HG03571 (cell line): ENCODE results near the gene LRRC40.
"Not testable (repeated sequence)": the region's sequence is repeated elsewhere in the genome, so short reads cannot be mapped to it uniquely, and the experiment has no call there.

Experiments
- ATAC-seq: cut with Tn5 transposase; IDR thresholded peaks from one replicate; pipeline ENCODE4 v1.9.1; 2021; ENCODE audit not compliant: unreplicated experiment

LRRC40 gene

DNA sequence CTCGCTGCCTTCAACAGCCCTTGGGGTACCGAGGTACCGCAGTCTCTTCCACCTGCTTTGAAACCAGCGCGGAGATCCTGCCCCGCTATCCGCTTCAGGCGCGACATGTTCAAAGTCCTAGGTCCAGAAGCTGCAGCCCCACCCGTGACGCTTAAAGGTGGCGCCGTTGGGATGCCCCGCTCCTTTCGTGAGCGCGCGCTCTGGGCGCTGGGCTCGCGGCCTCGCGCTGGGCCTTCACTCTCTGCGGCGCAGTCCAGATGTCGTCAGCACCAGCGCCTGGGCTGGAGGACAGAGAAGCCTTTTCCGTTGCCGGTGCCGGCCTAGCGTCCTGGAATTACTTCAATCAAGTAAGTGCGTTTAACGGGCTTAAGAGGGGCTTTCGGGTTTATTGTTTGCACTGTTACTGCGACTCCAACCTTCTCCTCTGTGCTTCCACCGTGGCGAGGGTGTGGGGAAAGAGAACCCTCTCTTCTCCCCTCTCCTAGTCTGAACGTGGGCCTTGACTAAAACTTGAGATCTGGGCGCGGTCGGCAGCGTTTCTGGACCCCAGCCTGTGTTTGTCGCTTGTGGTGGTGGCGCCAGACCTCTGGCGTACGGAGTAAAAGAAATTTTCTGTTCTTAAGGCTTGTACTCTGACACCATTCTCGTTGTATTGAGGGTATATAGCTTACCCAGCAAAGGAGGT is at the start of gene LRRC40:
Gene LRRC40, minus strand, starts transcription at position 146 of the 685 bp plus-strand sequence. Its CDS starts 39 bp downstream, at position 107.
- ATAC-seq, result peak; percentile 82

GRCh38 chr1:70248729-70249128 is 43.4 kb upstream of the LRRC40 start:
- ATAC-seq, result no peak

DNA sequence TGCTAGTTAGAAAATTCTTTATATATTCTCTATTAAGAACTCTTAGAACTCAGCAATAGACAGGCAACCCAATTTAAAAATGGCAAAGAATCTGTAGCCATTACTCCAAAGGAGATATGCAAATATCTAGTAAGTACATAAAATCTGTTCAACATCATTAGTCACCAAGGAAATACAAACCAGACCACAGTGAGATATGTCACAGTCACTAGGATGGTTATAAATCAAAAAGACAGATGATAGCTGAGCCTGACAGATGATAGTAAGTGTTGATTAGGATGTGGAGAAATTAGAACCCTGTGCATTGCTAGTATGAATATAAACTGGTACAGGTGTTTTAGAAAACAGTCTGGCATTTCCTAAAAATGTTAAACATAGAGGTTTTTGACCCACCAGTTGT is 42.4 kb upstream of the LRRC40 start:
- ATAC-seq, result no peak

DNA sequence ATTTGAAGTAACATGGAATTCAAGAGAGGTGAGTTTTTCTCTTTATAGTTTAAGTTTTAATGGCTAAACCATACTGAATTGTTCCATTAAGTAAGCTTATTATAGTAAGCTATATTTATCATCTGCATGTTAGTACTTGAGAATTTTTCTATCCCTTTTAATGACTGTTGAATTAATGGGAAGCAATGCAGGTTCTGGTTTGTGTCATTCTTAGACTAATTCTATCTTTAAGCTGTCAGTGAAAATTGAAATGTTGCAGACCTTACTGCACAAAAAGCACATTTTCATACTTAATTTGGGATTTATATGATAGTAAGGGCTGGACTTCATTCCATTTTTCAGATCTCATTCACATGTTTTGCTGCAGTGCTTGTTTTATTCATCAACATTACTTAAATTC is 41.7 kb upstream of the LRRC40 start:
- no peak for ATAC-seq

DNA sequence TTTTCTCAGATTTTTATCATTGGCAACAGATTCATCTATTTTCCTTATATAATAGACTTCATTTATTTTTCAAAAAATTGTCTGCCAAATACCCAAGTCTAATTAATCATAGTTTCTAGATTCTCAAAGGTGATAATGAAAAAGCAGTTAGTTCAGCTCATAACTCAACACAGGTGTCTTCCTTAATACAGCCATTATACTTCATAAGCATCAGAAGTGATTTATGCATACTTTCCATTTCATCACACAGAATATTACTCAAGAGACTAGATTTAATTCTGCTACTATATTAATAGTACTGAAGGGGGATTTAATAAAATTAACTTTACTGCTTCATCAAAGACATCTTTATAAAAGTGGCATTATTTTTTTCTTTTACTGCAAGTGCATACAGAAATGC is 34.6 kb upstream of the LRRC40 start:
- ATAC-seq, result no peak

- ATAC-seq, result no peak
These were observed 29.4 kb upstream of the LRRC40 start for GRCh38 chr1:70234733-70235132.

- ATAC-seq, result no peak
These were observed 26.1 kb upstream of the LRRC40 start for GRCh38 chr1:70231475-70231874.

- no peak for ATAC-seq
These were observed 23.3 kb upstream of the LRRC40 start for GRCh38 chr1:70228670-70229069.

DNA sequence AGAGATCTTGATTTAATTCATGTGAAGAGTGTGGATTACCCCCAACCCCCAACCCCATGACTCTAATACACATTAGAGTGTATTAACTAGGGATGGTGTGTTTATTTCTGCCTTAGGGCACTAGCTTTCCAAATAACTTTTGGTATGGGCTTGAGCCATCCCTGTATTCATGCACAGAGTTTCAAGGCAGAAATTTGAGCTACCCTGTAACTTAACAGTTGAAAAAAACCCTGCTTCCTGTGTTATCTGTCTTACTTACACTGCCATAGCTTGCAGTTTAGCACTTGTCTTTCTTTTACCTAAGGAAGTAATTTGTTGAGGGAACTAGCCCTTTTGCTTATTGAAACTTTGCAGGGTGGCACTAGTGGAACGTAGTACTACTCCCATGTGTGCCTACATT is 22.1 kb upstream of the LRRC40 start:
- ATAC-seq, result no peak

- no peak for ATAC-seq
These were observed 19.6 kb upstream of the LRRC40 start for GRCh38 chr1:70224954-70225353.

DNA sequence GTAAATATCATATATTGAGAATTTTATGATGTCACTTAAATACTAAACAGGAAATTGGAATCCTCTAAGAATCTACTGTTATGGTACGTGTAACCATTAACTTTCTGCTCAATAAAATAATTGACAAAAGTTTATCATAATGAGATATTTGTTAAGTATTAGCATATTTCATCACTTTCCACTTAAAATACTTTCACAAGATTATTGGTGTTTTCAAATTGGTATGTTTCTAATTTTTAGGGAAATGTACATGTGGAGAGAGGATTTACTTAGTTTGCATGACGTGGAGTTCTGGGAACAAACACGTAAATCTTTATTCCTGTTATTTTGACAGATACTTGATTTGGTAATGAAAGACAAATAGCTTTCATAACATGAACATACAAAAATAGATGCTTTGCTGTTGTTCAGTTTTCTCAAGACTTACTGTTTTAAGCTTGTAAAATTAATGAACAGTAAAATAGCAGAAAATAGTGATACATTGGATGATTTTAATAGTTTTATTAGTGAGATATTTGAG is 17.4 kb upstream of the LRRC40 start:
- ATAC-seq, result no peak

DNA sequence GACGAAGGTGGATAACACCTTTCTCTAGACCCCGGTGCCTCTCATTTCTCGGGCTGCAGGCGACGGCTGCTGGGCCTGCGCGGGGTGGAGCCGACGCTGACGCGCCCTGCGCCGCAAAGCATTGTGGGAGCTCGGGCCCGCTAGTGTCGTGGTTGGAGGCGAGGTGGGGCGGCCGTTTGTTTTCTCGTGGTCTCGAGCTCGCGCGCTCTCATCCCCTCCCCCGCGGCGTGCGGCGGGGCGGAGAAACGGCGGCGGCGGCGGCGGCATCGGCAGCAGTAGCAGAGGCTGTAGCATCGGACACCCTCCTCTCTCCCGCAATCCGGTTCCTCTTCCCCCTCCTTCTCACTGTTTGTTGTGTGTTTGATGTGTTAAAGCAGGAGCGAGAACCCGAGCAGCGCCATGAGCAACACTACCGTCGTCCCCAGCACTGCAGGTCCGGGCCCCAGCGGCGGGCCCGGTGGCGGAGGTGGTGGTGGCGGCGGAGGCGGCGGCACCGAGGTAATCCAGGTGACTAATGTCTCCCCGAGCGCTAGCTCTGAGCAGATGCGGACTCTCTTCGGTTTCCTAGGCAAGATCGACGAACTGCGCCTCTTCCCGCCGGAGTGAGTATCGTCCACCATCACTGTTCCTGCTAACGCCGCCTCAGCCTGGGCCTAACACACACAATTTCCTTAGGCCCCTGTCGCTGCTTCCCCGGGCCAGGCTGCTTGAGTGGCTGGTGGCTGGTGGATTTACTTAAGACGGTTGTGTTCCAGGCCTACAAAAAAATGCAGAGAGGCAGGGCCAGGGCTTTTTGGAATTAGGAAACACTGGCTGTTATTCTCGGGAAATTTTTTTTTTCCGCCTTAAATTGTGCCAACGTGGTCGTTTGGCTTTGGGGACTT is 16.1 kb upstream of the LRRC40 start, which contains the start of gene SRSF11:
Gene SRSF11, plus strand, starts transcription at position 143 of the 884 bp plus-strand sequence. Its CDS starts 257 bp downstream, at position 400.
- peak; percentile 98 for ATAC-seq

- peak; percentile 2 for ATAC-seq
These were observed 15.3 kb upstream of the LRRC40 start for GRCh38 chr1:70220517-70221237.

DNA sequence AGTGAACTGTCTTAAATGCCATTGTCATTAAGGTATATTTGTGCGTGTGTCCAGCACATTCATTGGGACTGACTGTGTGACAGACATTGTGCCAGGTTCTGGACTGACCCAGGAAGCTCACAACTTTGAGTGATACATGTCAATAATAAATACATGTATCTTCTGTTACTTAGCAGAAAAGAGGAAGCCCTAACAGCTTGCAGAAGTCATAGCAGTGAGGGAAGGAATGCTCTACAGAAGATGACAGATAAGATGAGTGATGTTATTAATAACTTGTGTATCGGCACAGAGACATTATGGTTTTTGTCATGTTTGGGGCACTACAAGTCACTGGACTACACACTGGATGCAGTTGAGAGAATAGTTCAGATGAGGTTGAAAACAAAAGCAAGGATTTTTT is 14.6 kb upstream of the LRRC40 start:
- no peak for ATAC-seq

- ATAC-seq, result no peak
These were observed 6.2 kb upstream of the LRRC40 start for GRCh38 chr1:70211541-70211940.

DNA sequence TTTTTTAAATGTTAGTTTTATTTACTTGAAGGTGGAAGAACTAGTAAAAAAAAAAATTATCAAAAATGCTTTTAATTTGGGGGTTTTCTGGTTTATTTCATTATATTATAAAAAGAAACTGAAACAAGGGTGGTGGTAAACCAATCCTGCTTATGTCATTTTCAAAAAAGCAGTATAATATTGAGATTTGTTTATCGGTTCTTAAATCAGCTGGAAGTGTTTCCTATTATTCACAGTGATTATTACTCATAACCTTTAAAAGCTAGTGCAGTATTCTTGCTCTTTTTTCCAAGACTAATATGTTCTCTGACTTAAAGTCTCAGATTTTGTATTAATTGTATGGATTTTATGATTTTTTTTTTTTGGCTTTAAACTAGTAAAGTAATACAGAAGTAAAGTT is 5.4 kb upstream of the LRRC40 start:
- no peak for ATAC-seq

DNA sequence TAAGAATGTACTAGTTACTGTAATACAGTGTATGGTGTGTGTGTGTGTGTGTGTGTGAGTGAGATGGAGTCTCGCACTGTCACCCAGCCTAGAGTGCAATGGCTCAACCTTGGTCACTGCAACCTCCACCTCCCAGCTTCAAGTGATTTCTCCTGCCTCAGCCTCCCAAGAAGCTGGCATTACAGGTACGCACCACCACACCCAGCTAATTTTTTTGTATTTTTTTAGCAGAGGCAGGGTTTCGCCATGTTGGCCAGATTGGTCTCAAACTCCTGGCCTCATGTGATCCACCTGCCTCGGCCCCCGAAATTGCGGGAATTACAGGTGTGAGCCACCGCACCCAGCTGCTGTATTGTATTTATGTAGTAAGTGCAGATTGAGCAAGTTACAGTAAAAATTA is 2.9 kb upstream of the LRRC40 start:
- ATAC-seq, result no peak

DNA sequence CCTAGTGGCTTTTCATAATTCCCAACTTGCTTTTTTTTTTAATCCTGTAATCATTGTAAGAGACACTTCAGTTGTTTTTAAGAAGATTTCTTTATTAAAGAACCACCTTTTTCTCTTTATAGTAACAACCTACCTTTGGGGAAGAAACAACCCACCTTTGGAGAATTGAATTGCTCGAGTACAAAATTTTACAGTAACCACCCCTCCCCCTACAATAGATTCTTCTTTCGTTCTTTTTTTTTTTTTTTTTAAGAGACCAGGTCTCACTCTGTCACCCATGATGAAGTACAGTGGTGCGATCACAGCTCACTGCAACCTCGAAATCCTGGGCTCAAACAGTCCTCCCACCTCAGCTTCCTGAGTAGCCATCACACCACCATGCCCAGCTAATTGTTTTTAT is 2.1 kb upstream of the LRRC40 start:
- ATAC-seq, result no peak

DNA sequence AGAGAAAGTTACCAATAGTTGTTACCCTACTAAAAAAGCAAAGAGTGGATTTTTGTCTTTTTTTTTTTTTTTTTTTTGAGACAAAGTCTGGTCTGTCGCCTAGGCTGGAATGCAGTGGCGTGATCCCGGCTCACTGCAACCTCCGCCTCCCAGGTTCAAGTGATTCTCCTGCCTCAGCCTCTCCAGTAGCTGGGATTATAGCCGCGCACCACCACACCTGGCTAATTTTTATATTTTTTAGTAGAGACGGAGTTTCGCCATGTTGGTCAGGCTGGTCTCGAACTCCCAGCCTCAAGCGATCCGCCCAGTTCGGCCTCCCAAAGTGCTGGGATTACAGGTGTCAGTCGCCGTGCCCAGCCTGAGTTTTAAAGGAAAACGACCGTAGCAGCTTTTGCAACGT is 1.5 kb upstream of the LRRC40 start:
- not testable (repeated sequence) for ATAC-seq

GRCh38 chr1:70205071-70205433 is 327 bp downstream of the LRRC40 start:
- ATAC-seq, result no peak

DNA sequence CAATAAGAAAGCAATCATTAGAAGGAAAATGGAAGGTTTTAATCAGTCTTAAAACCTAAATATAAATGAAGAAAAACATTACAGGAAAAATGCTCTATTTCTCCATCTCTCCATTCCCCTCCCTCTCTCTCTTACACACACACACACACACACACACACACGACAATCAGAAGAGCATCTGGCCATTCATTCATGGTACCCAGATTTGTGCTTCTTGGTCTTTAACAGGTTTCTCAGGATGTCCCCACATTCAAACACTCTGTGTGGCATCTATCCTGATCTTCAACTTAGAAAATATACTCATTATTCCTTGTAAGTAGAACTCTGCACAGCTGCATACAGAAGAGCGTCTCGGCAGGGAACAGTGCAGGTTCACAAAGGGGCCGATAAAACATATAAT is 779 bp downstream of the LRRC40 start:
- no peak for ATAC-seq
